SK-N-SH (cell line): ENCODE measurements around the gene ASCC3.

Source experiments
- EP300 ChIP-seq, 2 experiments: IDR thresholded peaks; 2 replicates each; pipeline versions ENCODE4 v1.4.0 to v1.6.1; 2012; ENCODE audit warnings: borderline replicate concordance in 1 of 2, low read depth in 1 of 2, low read length in 1 of 2
- FOXM1 ChIP-seq: IDR thresholded peaks from 2 replicates; pipeline ENCODE4 v1.4.0; 2012; ENCODE audit warnings: low read depth, mild to moderate bottlenecking
- RAD21 ChIP-seq: IDR thresholded peaks from 2 replicates; pipeline ENCODE4 v1.6.1; 2012; ENCODE audit warnings: mild to moderate bottlenecking, low read length
- RCOR1 ChIP-seq: fragments of 150-350 bp; IDR thresholded peaks from 2 replicates; pipeline ENCODE4 v1.6.1; 2017; ENCODE audit warnings: antibody characterized with exemption, low read length
- TF ChIP-seq, protein P1 (sequence below): fragments of 200-600 bp; sonication (generic); IDR thresholded peaks from 2 replicates; pipeline ENCODE4 v1.6.1; 2017; ENCODE audit warnings: antibody characterized with exemption, mild to moderate bottlenecking, moderate library complexity
- TF ChIP-seq, protein P2 (sequence below): fragments of 150-350 bp; IDR thresholded peaks from 2 replicates; pipeline ENCODE4 v1.6.1; 2016; ENCODE audit warnings: mild to moderate bottlenecking, low read depth, low read length
- TF ChIP-seq, protein P3 (sequence below): IDR thresholded peaks from 2 replicates; pipeline ENCODE4 v1.4.0; 2012; ENCODE audit warnings: low read depth, borderline replicate concordance

DNA sequence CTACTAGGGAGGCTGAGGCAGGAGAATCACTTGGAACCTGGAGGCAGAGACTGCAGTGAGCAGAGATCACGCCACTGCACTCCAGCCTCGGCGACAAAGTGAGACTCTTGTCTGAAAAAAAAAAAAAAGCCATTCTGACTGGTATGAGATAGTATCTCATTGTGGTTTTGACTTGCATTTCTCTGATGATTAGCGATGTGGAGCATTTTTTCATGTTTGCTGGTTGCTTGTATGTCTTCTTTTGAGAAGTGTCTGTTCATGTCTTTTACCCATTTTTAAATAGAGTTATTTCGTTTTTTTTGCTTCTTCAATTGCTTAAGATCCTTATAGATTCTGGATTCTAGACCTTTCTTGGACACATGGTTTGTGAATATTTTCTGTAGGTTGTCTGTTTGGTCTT, 312.9 kb downstream of the ASCC3 start:
- TF ChIP-seq, protein P1, sequence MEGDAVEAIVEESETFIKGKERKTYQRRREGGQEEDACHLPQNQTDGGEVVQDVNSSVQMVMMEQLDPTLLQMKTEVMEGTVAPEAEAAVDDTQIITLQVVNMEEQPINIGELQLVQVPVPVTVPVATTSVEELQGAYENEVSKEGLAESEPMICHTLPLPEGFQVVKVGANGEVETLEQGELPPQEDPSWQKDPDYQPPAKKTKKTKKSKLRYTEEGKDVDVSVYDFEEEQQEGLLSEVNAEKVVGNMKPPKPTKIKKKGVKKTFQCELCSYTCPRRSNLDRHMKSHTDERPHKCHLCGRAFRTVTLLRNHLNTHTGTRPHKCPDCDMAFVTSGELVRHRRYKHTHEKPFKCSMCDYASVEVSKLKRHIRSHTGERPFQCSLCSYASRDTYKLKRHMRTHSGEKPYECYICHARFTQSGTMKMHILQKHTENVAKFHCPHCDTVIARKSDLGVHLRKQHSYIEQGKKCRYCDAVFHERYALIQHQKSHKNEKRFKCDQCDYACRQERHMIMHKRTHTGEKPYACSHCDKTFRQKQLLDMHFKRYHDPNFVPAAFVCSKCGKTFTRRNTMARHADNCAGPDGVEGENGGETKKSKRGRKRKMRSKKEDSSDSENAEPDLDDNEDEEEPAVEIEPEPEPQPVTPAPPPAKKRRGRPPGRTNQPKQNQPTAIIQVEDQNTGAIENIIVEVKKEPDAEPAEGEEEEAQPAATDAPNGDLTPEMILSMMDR, result no peak
- TF ChIP-seq RAD21 (no peak), FOXM1 (no peak), RCOR1 (no peak), EP300 (IDR thresholded peaks at IDR 0.05; ENCODE audit: borderline replicate concordance in 1 of 2, low read depth in 1 of 2, low read length in 1 of 2) (no peak)
- TF ChIP-seq, protein P2, sequence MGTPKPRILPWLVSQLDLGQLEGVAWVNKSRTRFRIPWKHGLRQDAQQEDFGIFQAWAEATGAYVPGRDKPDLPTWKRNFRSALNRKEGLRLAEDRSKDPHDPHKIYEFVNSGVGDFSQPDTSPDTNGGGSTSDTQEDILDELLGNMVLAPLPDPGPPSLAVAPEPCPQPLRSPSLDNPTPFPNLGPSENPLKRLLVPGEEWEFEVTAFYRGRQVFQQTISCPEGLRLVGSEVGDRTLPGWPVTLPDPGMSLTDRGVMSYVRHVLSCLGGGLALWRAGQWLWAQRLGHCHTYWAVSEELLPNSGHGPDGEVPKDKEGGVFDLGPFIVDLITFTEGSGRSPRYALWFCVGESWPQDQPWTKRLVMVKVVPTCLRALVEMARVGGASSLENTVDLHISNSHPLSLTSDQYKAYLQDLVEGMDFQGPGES, result no peak
- TF ChIP-seq, protein P3, sequence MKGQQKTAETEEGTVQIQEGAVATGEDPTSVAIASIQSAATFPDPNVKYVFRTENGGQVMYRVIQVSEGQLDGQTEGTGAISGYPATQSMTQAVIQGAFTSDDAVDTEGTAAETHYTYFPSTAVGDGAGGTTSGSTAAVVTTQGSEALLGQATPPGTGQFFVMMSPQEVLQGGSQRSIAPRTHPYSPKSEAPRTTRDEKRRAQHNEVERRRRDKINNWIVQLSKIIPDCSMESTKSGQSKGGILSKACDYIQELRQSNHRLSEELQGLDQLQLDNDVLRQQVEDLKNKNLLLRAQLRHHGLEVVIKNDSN, result no peak
